BE2C (cell line): ENCODE results near the gene HES5.

ENCODE experiments used
- DNase-seq: peaks from one replicate; pipeline ENCODE4 v3.0.0-alpha.2; 2020
- H3K27me3 ChIP-seq: fragments of 250-450 bp; sonication (Bioruptor Pico); 2 replicates; pipeline ENCODE4 v1.5.1; 2020; ENCODE audit warnings: mild to moderate bottlenecking
- H3K36me3 ChIP-seq: fragments of 250-450 bp; sonication (Bioruptor Pico); 2 replicates; pipeline ENCODE4 v1.5.1; 2020; ENCODE audit warnings: mild to moderate bottlenecking
- H3K4me1 ChIP-seq: fragments of 250-450 bp; sonication (Bioruptor Pico); 2 replicates; pipeline ENCODE4 v1.5.1; 2020
- H3K4me3 ChIP-seq: 2 replicates; pipeline ENCODE4 v1.5.1; 2011; ENCODE audit warnings: low read depth, low read length
- H3K9me3 ChIP-seq: fragments of 250-450 bp; sonication (Bioruptor Pico); 2 replicates; pipeline ENCODE4 v1.5.1; 2020
- CTCF ChIP-seq: IDR thresholded peaks from 2 replicates; pipeline ENCODE4 v1.5.1; 2012; ENCODE audit warnings: mild to moderate bottlenecking, low read depth, low read length

The HES5 gene

GRCh38 chr1:2560299-2561073, 30.4 kb upstream of the HES5 start:
- Histone ChIP-seq H3K9me3 (no peaks in the 10 kb centered on the region), H3K36me3 (no peaks in the 10 kb centered on the region), H3K27me3 (no peaks in the 10 kb centered on the region), H3K4me1 (peaks cover 3% of the 10 kb centered on the region; the same call in 1 of the 2 replicates), H3K4me3 (no peak overlapping the region)
- no peak for TF ChIP-seq CTCF
- DNase-seq: no peak

GRCh38 chr1:2559509-2560298, 29.6 kb upstream of the HES5 start:
- Histone ChIP-seq H3K4me1 (peaks cover 3% of the 10 kb centered on the region; the same call in 1 of the 2 replicates), H3K4me3 (no peak overlapping the region), H3K9me3 (no peaks in the 10 kb centered on the region), H3K36me3 (no peaks in the 10 kb centered on the region), H3K27me3 (no peaks in the 10 kb centered on the region)
- DNase-seq: no peak
- TF ChIP-seq CTCF: no peak

- no peaks in the 10 kb centered on the region for H3K27me3 ChIP-seq
- DNase-seq: no peak
Observed at GRCh38 chr1:2558861-2559260, 28.8 kb upstream of the HES5 start.

GRCh38 chr1:2558420-2558819, 28.4 kb upstream of the HES5 start:
- DNase-seq: no peak
- H3K4me1 ChIP-seq: peaks cover 3% of the 10 kb centered on the region; the same call in 1 of the 2 replicates
- no peak overlapping the region for H3K4me3 ChIP-seq
- H3K9me3 ChIP-seq: no peaks in the 10 kb centered on the region
- H3K27me3 ChIP-seq: no peaks in the 10 kb centered on the region
- no peaks in the 10 kb centered on the region for H3K36me3 ChIP-seq
- TF ChIP-seq CTCF: no peak

More at GRCh38 chr1:2558861-2559260, 28.8 kb upstream of the HES5 start:
- Histone ChIP-seq H3K9me3 (no peaks in the 10 kb centered on the region), H3K4me1 (peaks cover 3% of the 10 kb centered on the region; the same call in 1 of the 2 replicates), H3K4me3 (no peak overlapping the region), H3K36me3 (no peaks in the 10 kb centered on the region)
- TF ChIP-seq CTCF: no peak

GRCh38 chr1:2557482-2558400, 27.7 kb upstream of the HES5 start:
- no peaks in the 10 kb centered on the region for H3K9me3 ChIP-seq
- no peaks in the 10 kb centered on the region for H3K27me3 ChIP-seq
- no peak for TF ChIP-seq CTCF
- no peak for DNase-seq
- H3K4me1 ChIP-seq: peaks cover 3% of the 10 kb centered on the region; the same call in 1 of the 2 replicates
- H3K4me3 ChIP-seq: no peak overlapping the region
- H3K36me3 ChIP-seq: no peaks in the 10 kb centered on the region
